ENCODE measurements around the gene CLASP1. TPM values are rescaled to one million over a fixed set of nuclear protein-coding genes. Genes with fewer than 3 reads are reported as not detected.

The CLASP1 gene
- total RNA-seq, 2 experiments from 2014 or later: 60.3 to 61.4 TPM

- Mint-ChIP-seq H3K27ac (no peak overlapping the region), H3K36me3 (ENCODE audit: low read depth) (peaks cover 31% of the 10 kb centered on the region), H3K4me1 (ENCODE audit: low read depth) (no peaks in the 10 kb centered on the region), H3K4me3 (no peak overlapping the region), H3K27me3 (no peaks in the 10 kb centered on the region), H3K9me3 (no peaks in the 10 kb centered on the region)
- CTCF ChIA-PET: interaction anchor here (1.1 kb wide), 1 partner anchor 20 kb away, joined by 3 read pairs; no protein-coding TSS in a partner anchor
- ATAC-seq (no peak), DNase-seq (no peak)
- intact Hi-C loops (cut with micrococcal nuclease): no loop called here
- TF ChIP-seq CTCF (IDR thresholded peaks at IDR 0.05): no peak
- POLR2A ChIA-PET: no interaction called here
Observed at GRCh38 chr2:121343191-121343590, 306.1 kb downstream of the CLASP1 start.

GRCh38 chr2:121342751-121343150 is 306.5 kb downstream of the CLASP1 start:
- POLR2A ChIA-PET: no interaction called here

GRCh38 chr2:121340926-121341325 is 308.3 kb downstream of the CLASP1 start:
- Mint-ChIP-seq H3K27ac (no peak overlapping the region), H3K27me3 (no peaks in the 10 kb centered on the region), H3K9me3 (no peaks in the 10 kb centered on the region), H3K36me3 (ENCODE audit: low read depth) (peaks cover 15% of the 10 kb centered on the region), H3K4me1 (ENCODE audit: low read depth) (no peaks in the 10 kb centered on the region), H3K4me3 (no peak overlapping the region)
- intact Hi-C loops (cut with micrococcal nuclease): no loop called here
- ATAC-seq (no peak), DNase-seq (no peak)
- ChIA-PET POLR2A (no interaction called here), CTCF (interaction anchor here (0.6 to 1.0 kb wide), 2 partner anchors 15 to 258 kb away, joined by 3 read pairs; no protein-coding TSS in a partner anchor)
- no peak for TF ChIP-seq CTCF (IDR thresholded peaks at IDR 0.05)

More at GRCh38 chr2:121342751-121343150, 306.5 kb downstream of the CLASP1 start:
- no peak overlapping the region for H3K4me3 Mint-ChIP-seq
- CTCF ChIA-PET: interaction anchor here (1.1 kb wide), 1 partner anchor 19 kb away, joined by 3 read pairs; no protein-coding TSS in a partner anchor
- no peaks in the 10 kb centered on the region for H3K9me3 Mint-ChIP-seq
- no peak overlapping the region for H3K27ac Mint-ChIP-seq
- ATAC-seq (no peak), DNase-seq (no peak)
- intact Hi-C loops (cut with micrococcal nuclease): no loop called here
- no peaks in the 10 kb centered on the region for H3K4me1 Mint-ChIP-seq (ENCODE audit: low read depth)
- H3K27me3 Mint-ChIP-seq: no peaks in the 10 kb centered on the region
- no peak for TF ChIP-seq CTCF (IDR thresholded peaks at IDR 0.05)
- peaks cover 30% of the 10 kb centered on the region for H3K36me3 Mint-ChIP-seq (ENCODE audit: low read depth)

- no peak for TF ChIP-seq CTCF (IDR thresholded peaks at IDR 0.05)
- ChIA-PET POLR2A (no interaction called here), CTCF (interaction anchor here (1.2 kb wide), 1 partner anchor 18 kb away, joined by 3 read pairs; no protein-coding TSS in a partner anchor)
- Mint-ChIP-seq H3K9me3 (no peaks in the 10 kb centered on the region), H3K27ac (no peak overlapping the region), H3K36me3 (ENCODE audit: low read depth) (peaks cover 13% of the 10 kb centered on the region), H3K4me1 (ENCODE audit: low read depth) (no peaks in the 10 kb centered on the region), H3K27me3 (no peaks in the 10 kb centered on the region), H3K4me3 (no peak overlapping the region)
- DNase-seq (no peak), ATAC-seq (no peak)
- intact Hi-C loops (cut with micrococcal nuclease): no loop called here
Observed at GRCh38 chr2:121338281-121338680, 311.0 kb downstream of the CLASP1 start.

- no peak for TF ChIP-seq CTCF (IDR thresholded peaks at IDR 0.05)
- ATAC-seq (no peak), DNase-seq (no peak)
- Mint-ChIP-seq H3K4me3 (no peak overlapping the region), H3K27me3 (no peaks in the 10 kb centered on the region), H3K9me3 (no peaks in the 10 kb centered on the region), H3K36me3 (ENCODE audit: low read depth) (peaks cover 13% of the 10 kb centered on the region), H3K27ac (no peak overlapping the region), H3K4me1 (ENCODE audit: low read depth) (no peaks in the 10 kb centered on the region)
- ChIA-PET CTCF (interaction anchor here (1.1 to 1.3 kb wide), 2 partner anchors 17 to 252 kb away, joined by 3 read pairs; no protein-coding TSS in a partner anchor), POLR2A (no interaction called here)
- intact Hi-C loops (cut with micrococcal nuclease): no loop called here
Observed at GRCh38 chr2:121336528-121337294, 312.6 kb downstream of the CLASP1 start.
